Activated naive CD8-positive, alpha-beta T cell treated with anti-CD3 and anti-CD28 coated beads, Interleukin-2, amount 10 ng/mL, durations not matched to agents 7 days and 5 days (primary cell): Measurements from ENCODE around the gene ATL3. TPM values are rescaled to one million over a fixed set of nuclear protein-coding genes. Genes with fewer than 3 reads are reported as not detected.
A peak's percentile ranks its signal among the peaks of the same experiment; 100 is the strongest.
"Not testable (repeated sequence)": the region's sequence is repeated elsewhere in the genome, so short reads cannot be mapped to it uniquely, and the experiment has no call there.

Experiments used
- ATAC-seq: fragments of 150-1000 bp; cut with Tn5 transposase; one replicate; pipeline ENCODE4 v1.10.0; 2021; ENCODE audit warnings: low read depth, moderate library complexity
- POLR2A ChIA-PET: fragments of 350-600 bp; sonication (Branson Sonifier 250); formaldehyde crosslinking; loops from one replicate; lab custom pipeline; 2021; ENCODE audit warnings: antibody characterized with exemption; lab: Charles Lee
- DNase-seq: peaks from one replicate; pipeline ENCODE4 v3.0.0; 2021
- H3K27ac Mint-ChIP-seq: one replicate; pipeline ENCODE4 v1.8.0; 2022; ENCODE audit warnings: mild to moderate bottlenecking, mixed read lengths
- H3K27me3 Mint-ChIP-seq: one replicate; pipeline ENCODE4 v1.8.0; 2022; ENCODE audit warnings: mild to moderate bottlenecking, moderate library complexity, mixed read lengths
- H3K36me3 Mint-ChIP-seq: one replicate; pipeline ENCODE4 v1.8.0; 2021; ENCODE audit warnings: mild to moderate bottlenecking, mixed read lengths
- H3K4me1 Mint-ChIP-seq: one replicate; pipeline ENCODE4 v1.8.0; 2021; ENCODE audit warnings: mixed read lengths
- H3K4me3 Mint-ChIP-seq: one replicate; pipeline ENCODE4 v1.8.0; 2022; ENCODE audit warnings: mild to moderate bottlenecking, moderate library complexity, mixed read lengths
- H3K9me3 Mint-ChIP-seq: one replicate; pipeline ENCODE4 v1.8.0; 2021; ENCODE audit warnings: mixed read lengths
- total RNA-seq, 2 experiments: library from RNA; stranded (reverse); gene quantifications; one replicate each; pipeline ENCODE4 v1.2.3, GENCODE V29; 2021

The ATL3 gene
- total RNA-seq, 2 experiments from 2014 or later = 36.7 to 38.1 TPM

GRCh38 chr11:63609536-63609935, 61.6 kb downstream of the ATL3 start:
- Mint-ChIP-seq H3K4me1 (peaks cover 9% of the 10 kb centered on the region), H3K27ac (no peak overlapping the region), H3K9me3 (no peaks in the 10 kb centered on the region), H3K36me3 (no peaks in the 10 kb centered on the region), H3K4me3 (no peak overlapping the region), H3K27me3 (no peaks in the 10 kb centered on the region)
- POLR2A ChIA-PET = interaction anchor here (0.6 to 1.9 kb wide), 2 partner anchors 58 to 661 kb away, joined by 4 to 6 read pairs; no protein-coding TSS in a partner anchor
- DNase-seq = no peak
- no peak for ATAC-seq

- DNase-seq = no peak
- Mint-ChIP-seq H3K27me3 (no peaks in the 10 kb centered on the region), H3K9me3 (no peaks in the 10 kb centered on the region), H3K4me3 (no peak overlapping the region), H3K27ac (no peak overlapping the region), H3K36me3 (no peaks in the 10 kb centered on the region), H3K4me1 (peaks cover 7% of the 10 kb centered on the region)
- no peak for ATAC-seq
- POLR2A ChIA-PET = interaction anchor here (1.9 kb wide), 1 partner anchor 57 kb away, joined by 4 read pairs; no protein-coding TSS in a partner anchor
Measured at GRCh38 chr11:63608353-63609345, 62.5 kb downstream of the ATL3 start.

- no peaks in the 10 kb centered on the region for H3K9me3 Mint-ChIP-seq
- peaks cover 3% of the 10 kb centered on the region for H3K4me1 Mint-ChIP-seq
- H3K27ac Mint-ChIP-seq = no peak overlapping the region
- POLR2A ChIA-PET = no interaction called here
- H3K4me3 Mint-ChIP-seq = no peak overlapping the region
- H3K27me3 Mint-ChIP-seq = no peaks in the 10 kb centered on the region
- peaks cover 1% of the 10 kb centered on the region for H3K36me3 Mint-ChIP-seq
- ATAC-seq (no peak), DNase-seq (no peak)
Measured at GRCh38 chr11:63603180-63603518, 68.0 kb downstream of the ATL3 start.

GRCh38 chr11:63602290-63603179, 68.6 kb downstream of the ATL3 start:
- H3K27me3 Mint-ChIP-seq, DNase-seq, H3K4me1 Mint-ChIP-seq, H3K36me3 Mint-ChIP-seq, POLR2A ChIA-PET, H3K27ac Mint-ChIP-seq, H3K4me3 Mint-ChIP-seq, H3K9me3 Mint-ChIP-seq, ATAC-seq: not testable (repeated sequence)

GRCh38 chr11:63599211-63600122, 71.7 kb downstream of the ATL3 start:
- no peak overlapping the region for H3K4me3 Mint-ChIP-seq
- H3K9me3 Mint-ChIP-seq = no peaks in the 10 kb centered on the region
- H3K36me3 Mint-ChIP-seq = peaks cover 5% of the 10 kb centered on the region
- DNase-seq = no peak
- no peak for ATAC-seq
- no peaks in the 10 kb centered on the region for H3K27me3 Mint-ChIP-seq
- H3K4me1 Mint-ChIP-seq = peaks cover 3% of the 10 kb centered on the region
- no peak overlapping the region for H3K27ac Mint-ChIP-seq
- POLR2A ChIA-PET = no interaction called here

DNA sequence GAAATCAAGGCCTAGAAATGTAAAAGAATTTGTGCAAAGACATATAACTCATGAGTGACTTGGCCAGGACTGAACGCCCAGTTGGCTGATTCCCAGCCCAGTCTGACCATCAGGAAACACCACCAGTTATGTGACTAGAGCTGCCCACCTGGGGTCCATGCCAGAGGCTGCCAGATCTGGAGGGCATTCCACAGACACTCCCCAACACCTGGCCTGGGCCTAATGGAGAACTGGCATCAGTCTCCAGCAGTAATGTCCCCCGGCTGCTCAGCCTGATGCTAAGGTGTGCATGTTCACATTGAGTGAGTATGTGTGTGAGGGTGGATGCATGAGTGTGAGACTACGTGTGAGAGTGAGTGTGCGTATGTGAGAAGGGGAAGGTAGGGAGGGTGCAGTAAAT, 72.6 kb downstream of the ATL3 start:
- no peaks in the 10 kb centered on the region for H3K27me3 Mint-ChIP-seq
- peaks cover 11% of the 10 kb centered on the region for H3K36me3 Mint-ChIP-seq
- no peak overlapping the region for H3K27ac Mint-ChIP-seq
- ATAC-seq = no peak
- POLR2A ChIA-PET = no interaction called here
- DNase-seq = no peak
- peaks cover 3% of the 10 kb centered on the region for H3K4me1 Mint-ChIP-seq
- H3K4me3 Mint-ChIP-seq = no peak overlapping the region
- no peaks in the 10 kb centered on the region for H3K9me3 Mint-ChIP-seq

- no peaks in the 10 kb centered on the region for H3K27me3 Mint-ChIP-seq
- H3K4me3 Mint-ChIP-seq = no peak overlapping the region
- H3K36me3 Mint-ChIP-seq = peaks cover 16% of the 10 kb centered on the region
- H3K9me3 Mint-ChIP-seq = no peaks in the 10 kb centered on the region
- POLR2A ChIA-PET = interaction anchor here (0.7 kb wide), 1 partner anchor 153 kb away, joined by 9 read pairs; no protein-coding TSS in a partner anchor
- ATAC-seq = no peak
- no peak for DNase-seq
- H3K4me1 Mint-ChIP-seq = peaks cover 7% of the 10 kb centered on the region
- H3K27ac Mint-ChIP-seq = no peak overlapping the region
Measured at GRCh38 chr11:63595296-63595695, 75.9 kb downstream of the ATL3 start.

DNA sequence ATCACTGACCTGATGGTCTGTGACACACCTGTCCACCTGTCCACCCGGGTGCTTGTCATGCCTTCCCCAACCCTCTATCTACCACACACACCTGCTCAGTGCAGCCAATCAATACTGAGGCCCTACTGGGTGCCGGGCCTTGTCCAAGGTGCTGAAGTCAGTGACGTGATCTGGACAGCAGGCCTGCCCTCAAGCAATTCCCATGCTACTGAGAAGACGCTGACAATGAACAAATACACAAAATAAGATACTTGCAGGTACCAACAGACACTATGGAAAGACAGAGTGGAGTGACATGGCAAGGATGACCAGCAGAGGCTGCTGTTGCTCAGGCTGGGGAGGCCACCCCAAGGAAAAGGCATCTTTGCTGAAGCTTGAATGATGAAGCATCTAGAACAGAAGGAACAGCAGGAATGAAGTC, 78.2 kb downstream of the ATL3 start:
- Mint-ChIP-seq H3K27me3 (no peaks in the 10 kb centered on the region), H3K4me3 (no peak overlapping the region), H3K9me3 (no peaks in the 10 kb centered on the region), H3K4me1 (peaks cover 6% of the 10 kb centered on the region), H3K36me3 (peaks cover 15% of the 10 kb centered on the region), H3K27ac (no peak overlapping the region)
- ATAC-seq = no peak
- POLR2A ChIA-PET = no interaction called here
- no peak for DNase-seq

GRCh38 chr11:63590024-63590788, 81.0 kb downstream of the ATL3 start:
- H3K4me1 Mint-ChIP-seq = peaks cover 6% of the 10 kb centered on the region
- no peaks in the 10 kb centered on the region for H3K9me3 Mint-ChIP-seq
- POLR2A ChIA-PET = no interaction called here
- no peak overlapping the region for H3K27ac Mint-ChIP-seq
- H3K27me3 Mint-ChIP-seq = no peaks in the 10 kb centered on the region
- H3K4me3 Mint-ChIP-seq = no peak overlapping the region
- ATAC-seq = no peak
- peaks cover 19% of the 10 kb centered on the region for H3K36me3 Mint-ChIP-seq
- DNase-seq = no peak

DNA sequence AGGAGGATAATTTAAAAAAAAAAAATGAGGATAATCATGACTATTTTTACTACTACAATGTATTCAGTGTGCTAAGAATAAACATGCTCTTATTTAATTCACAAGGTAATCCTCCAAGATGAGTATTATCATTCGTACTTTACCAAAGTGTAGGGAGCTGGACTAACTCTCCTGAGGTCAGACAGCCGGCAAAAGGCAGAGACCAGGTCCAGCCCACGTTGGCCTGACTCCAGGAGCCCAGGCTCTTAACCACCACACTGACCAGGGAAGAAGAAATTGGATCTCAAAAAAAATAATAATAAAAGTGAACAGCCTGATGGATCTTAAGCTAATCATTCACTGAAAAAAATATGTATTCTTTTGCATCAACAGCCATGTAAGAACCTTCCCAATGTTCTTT, 82.2 kb downstream of the ATL3 start:
- Mint-ChIP-seq H3K27ac (no peak overlapping the region), H3K4me3 (no peak overlapping the region), H3K36me3 (peaks cover 21% of the 10 kb centered on the region), H3K9me3 (no peaks in the 10 kb centered on the region), H3K4me1 (peaks cover 6% of the 10 kb centered on the region), H3K27me3 (no peaks in the 10 kb centered on the region)
- DNase-seq = no peak
- no peak for ATAC-seq
- POLR2A ChIA-PET = no interaction called here

GRCh38 chr11:63586451-63587166, 84.6 kb downstream of the ATL3 start:
- POLR2A ChIA-PET = no interaction called here
- no peak overlapping the region for H3K4me3 Mint-ChIP-seq
- H3K36me3 Mint-ChIP-seq = peaks cover 27% of the 10 kb centered on the region
- no peaks in the 10 kb centered on the region for H3K27me3 Mint-ChIP-seq
- peaks cover 1% of the 10 kb centered on the region for H3K9me3 Mint-ChIP-seq
- no peak for ATAC-seq
- H3K27ac Mint-ChIP-seq = no peak overlapping the region
- DNase-seq = no peak
- H3K4me1 Mint-ChIP-seq = peaks cover 16% of the 10 kb centered on the region

DNA sequence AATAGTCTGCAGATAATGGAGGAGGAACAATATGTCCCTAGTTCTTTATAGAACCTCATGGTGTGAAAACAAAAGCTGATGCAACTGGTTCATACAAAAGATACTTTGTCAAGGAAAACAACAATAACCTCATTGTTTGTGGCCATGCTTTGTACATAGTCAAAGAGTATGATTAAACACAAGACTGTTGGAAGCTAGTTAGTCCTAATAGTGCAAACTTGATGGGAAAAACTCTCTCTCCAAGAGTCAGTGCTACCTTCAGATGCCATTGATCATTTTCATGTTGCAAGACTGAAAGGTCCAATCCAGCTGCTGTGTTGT, 87.9 kb downstream of the ATL3 start:
- no peak overlapping the region for H3K4me3 Mint-ChIP-seq
- no peak for ATAC-seq
- peaks cover 17% of the 10 kb centered on the region for H3K4me1 Mint-ChIP-seq

More for the DNA sequence above, 87.9 kb downstream of the ATL3 start:
- H3K27me3 Mint-ChIP-seq = no peaks in the 10 kb centered on the region
- H3K9me3 Mint-ChIP-seq = peaks cover 11% of the 10 kb centered on the region
- peaks cover 48% of the 10 kb centered on the region for H3K36me3 Mint-ChIP-seq
- H3K27ac Mint-ChIP-seq = peak overlapping the region; percentile 34
- no peak for DNase-seq
- POLR2A ChIA-PET = interaction anchor here (0.8 to 1.1 kb wide), 3 partner anchors 8 to 38 kb away, joined by 4 to 5 read pairs (median 4); no protein-coding TSS in a partner anchor
